ENCODE data around the gene SBF2. TPM values are rescaled to one million over a fixed set of nuclear protein-coding genes. Genes with fewer than 3 reads are reported as not detected.

The SBF2 gene
- polyA plus RNA-seq, 1 donor (not counting 4 experiments of a cell fraction or from before 2014, with no cell fraction given): 24.5 TPM

- dilution Hi-C loops (cut with MboI; ENCODE audit: extremely low pct_ligation_motif_present, low sequenced_read_pairs): no loop called here
- DNase-seq (ENCODE audit: low read depth, low spot score) (no peak), FAIRE-seq (no peak)
- Histone ChIP-seq H3K4me2 (ENCODE audit: control insufficient read depth, extremely low read depth, insufficient read depth, low read depth, low read length) (no peak overlapping the region), H3K9me3 (ENCODE audit: control insufficient read depth, low read depth, low read length) (no peaks in the 10 kb centered on the region), H2AFZ (ENCODE audit: control insufficient read depth, low read length) (no peak overlapping the region), H3K4me3 (ENCODE audit: control insufficient read depth in 2 of 3, extremely low read depth in 1 of 3, insufficient read depth in 2 of 3, low read depth in 1 of 3, low read length in 3 of 3) (no peak overlapping the region), H3K9ac (ENCODE audit: control insufficient read depth, extremely low read depth, insufficient read depth, low read length) (no peak overlapping the region), H3K4me1 (ENCODE audit: control insufficient read depth, extremely low read depth, insufficient read depth, low read length) (no peaks in the 10 kb centered on the region), H3K27ac (ENCODE audit: control insufficient read depth, insufficient read depth, low read length) (no peak overlapping the region), H3K79me2 (ENCODE audit: control insufficient read depth, insufficient read depth, low read length) (peaks cover 2% of the 10 kb centered on the region), H3K9me1 (ENCODE audit: control insufficient read depth, extremely low read depth, insufficient read depth, low read length) (no peaks in the 10 kb centered on the region), H4K20me1 (ENCODE audit: control insufficient read depth, extremely low read depth, insufficient read depth, low read length) (no peaks in the 10 kb centered on the region), H3K36me3 (ENCODE audit: control insufficient read depth in 2 of 2, extremely low read depth in 1 of 2, insufficient read depth in 2 of 2, low read length in 2 of 2) (no peaks in the 10 kb centered on the region), H3K27me3 (ENCODE audit: control insufficient read depth, extremely low read depth, insufficient read depth, low read length) (no peaks in the 10 kb centered on the region)
- no peak for TF ChIP-seq CTCF (optimal IDR thresholded peaks at IDR 0.05 in 1 of 3, IDR thresholded peaks at IDR 0.05 in 1 of 3, conservative IDR thresholded peaks at IDR 0.05 in 1 of 3; ENCODE audit: extremely low read depth in 1 of 3, insufficient read depth in 2 of 3, low read length in 3 of 3)
Observed at GRCh38 chr11:10067629-10068300, 226.3 kb downstream of the SBF2 start.

GRCh38 chr11:10066441-10066840 is 227.6 kb downstream of the SBF2 start:
- dilution Hi-C loops (cut with MboI; ENCODE audit: extremely low pct_ligation_motif_present, low sequenced_read_pairs): no loop called here
- no peaks in the 10 kb centered on the region for H3K27me3 ChIP-seq (ENCODE audit: control insufficient read depth, extremely low read depth, insufficient read depth, low read length)
- no peak for DNase-seq (ENCODE audit: low read depth, low spot score)

More at GRCh38 chr11:10066441-10066840, 227.6 kb downstream of the SBF2 start:
- no peaks in the 10 kb centered on the region for H3K9me1 ChIP-seq (ENCODE audit: control insufficient read depth, extremely low read depth, insufficient read depth, low read length)
- FAIRE-seq: no peak
- H3K4me2 ChIP-seq (ENCODE audit: control insufficient read depth, extremely low read depth, insufficient read depth, low read depth, low read length): no peak overlapping the region
- TF ChIP-seq EZH2 (IDR thresholded peaks at IDR 0.05; ENCODE audit: low read length) (no peak), CTCF (optimal IDR thresholded peaks at IDR 0.05 in 1 of 3, IDR thresholded peaks at IDR 0.05 in 1 of 3, conservative IDR thresholded peaks at IDR 0.05 in 1 of 3; ENCODE audit: extremely low read depth in 1 of 3, insufficient read depth in 2 of 3, low read length in 3 of 3) (no peak)
- H3K4me3 ChIP-seq (ENCODE audit: control insufficient read depth in 2 of 3, extremely low read depth in 1 of 3, insufficient read depth in 2 of 3, low read depth in 1 of 3, low read length in 3 of 3): no peak overlapping the region
- no peaks in the 10 kb centered on the region for H3K36me3 ChIP-seq (ENCODE audit: control insufficient read depth in 2 of 2, extremely low read depth in 1 of 2, insufficient read depth in 2 of 2, low read length in 2 of 2)
- H3K9ac ChIP-seq (ENCODE audit: control insufficient read depth, extremely low read depth, insufficient read depth, low read length): no peak overlapping the region
- H3K9me3 ChIP-seq (ENCODE audit: control insufficient read depth, low read depth, low read length): no peaks in the 10 kb centered on the region
- no peak overlapping the region for H3K27ac ChIP-seq (ENCODE audit: control insufficient read depth, insufficient read depth, low read length)
- no peaks in the 10 kb centered on the region for H3K4me1 ChIP-seq (ENCODE audit: control insufficient read depth, extremely low read depth, insufficient read depth, low read length)
- H4K20me1 ChIP-seq (ENCODE audit: control insufficient read depth, extremely low read depth, insufficient read depth, low read length): no peaks in the 10 kb centered on the region
- peaks cover 8% of the 10 kb centered on the region for H3K79me2 ChIP-seq (ENCODE audit: control insufficient read depth, insufficient read depth, low read length)
- no peak overlapping the region for H2AFZ ChIP-seq (ENCODE audit: control insufficient read depth, low read length)

Measured in keratinocyte (primary cell).